22Rv1 (cell line): Measurements from ENCODE around the gene CSTF2T.
"Not testable (repeated sequence)": the region's sequence is repeated elsewhere in the genome, so short reads cannot be mapped to it uniquely, and the experiment has no call there.

Experiments
- CTCF ChIP-seq: fragments of 450-650 bp; IDR thresholded peaks from 2 replicates; pipeline ENCODE4 v1.5.1; 2017; ENCODE audit warnings: mild to moderate bottlenecking
- ZFX ChIP-seq: fragments of 450-650 bp; IDR thresholded peaks from 2 replicates; pipeline ENCODE4 v1.6.1; 2017; ENCODE audit warnings: antibody characterized with exemption, borderline replicate concordance

- not testable (repeated sequence) for TF ChIP-seq CTCF, ZFX
Measured at GRCh38 chr10:51688826-51689225, 10.6 kb downstream of the CSTF2T start.
